Epidermal melanocyte (primary cell): Measurements from ENCODE around the gene CRB1.

Experiments used
- DNase-seq: peaks from one replicate; pipeline ENCODE4 v3.0.0; 2011; ENCODE audit warnings: low spot score; ENCODE audit not compliant: insufficient read length

The CRB1 gene

DNA sequence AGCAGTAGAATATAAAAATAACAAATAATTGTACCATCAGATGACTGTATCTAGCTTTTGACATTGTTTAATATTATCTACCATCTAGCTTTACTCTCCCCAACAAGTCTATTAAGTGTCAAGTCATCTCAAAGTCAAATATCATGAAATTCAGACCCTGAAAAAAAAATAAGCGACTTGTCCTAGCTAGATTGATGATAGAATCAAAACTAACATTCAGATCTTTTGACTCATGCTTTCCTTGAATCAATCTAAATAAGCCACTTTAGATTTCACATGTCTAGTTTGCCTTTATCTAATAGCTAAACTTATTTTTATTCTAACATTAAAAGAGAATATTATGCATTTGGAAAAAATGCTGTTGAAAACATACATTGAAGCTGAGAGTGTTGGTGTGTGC lies 35.4 kb downstream of the CRB1 start:
- no peak for DNase-seq

DNA sequence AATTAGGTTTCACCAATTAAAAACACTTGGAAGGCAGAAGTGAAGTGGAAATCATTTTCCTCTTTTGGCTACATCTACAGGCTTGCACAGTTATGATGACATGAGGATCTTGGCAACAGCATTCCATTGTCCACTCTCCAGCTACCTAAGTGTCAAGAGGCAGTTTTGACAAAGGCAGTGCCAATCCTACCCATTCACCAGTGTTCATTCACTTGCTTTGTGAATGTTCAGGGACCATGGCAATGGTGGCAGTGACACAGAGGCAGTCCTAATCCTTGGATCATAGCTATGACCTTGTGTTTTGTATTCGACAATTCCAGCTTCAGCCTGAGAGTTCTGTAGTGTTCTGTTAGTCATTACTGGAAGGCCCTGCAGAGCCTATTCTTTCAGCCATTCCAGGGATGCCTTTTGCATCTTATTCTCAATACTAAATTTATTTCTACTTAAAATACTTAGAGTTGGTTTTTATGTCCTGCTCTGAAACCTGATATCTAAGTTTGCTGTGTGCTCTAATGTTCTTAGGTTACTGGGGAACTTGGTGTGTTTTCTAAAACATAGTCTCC lies 36.7 kb downstream of the CRB1 start:
- DNase-seq = no peak

DNA sequence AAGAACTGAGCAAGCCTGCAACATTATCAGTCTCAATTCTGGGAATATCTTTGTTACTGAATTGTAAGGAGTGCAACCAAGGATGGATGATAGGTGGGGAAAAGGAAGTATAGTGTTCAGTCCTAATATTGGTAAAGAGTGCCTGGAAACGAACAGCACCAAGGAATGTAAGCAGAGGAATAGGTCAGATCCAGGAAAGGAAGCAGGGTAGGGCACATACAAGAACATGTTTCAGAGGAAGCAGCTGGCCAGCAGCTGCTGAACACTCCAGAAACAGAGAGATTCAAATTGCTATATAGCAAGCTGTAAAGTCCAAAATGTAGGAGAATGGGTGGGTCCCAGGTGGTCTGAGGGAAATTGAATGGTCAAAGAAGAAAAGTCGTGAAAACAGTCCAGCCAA lies 37.9 kb downstream of the CRB1 start:
- no peak for DNase-seq

DNA sequence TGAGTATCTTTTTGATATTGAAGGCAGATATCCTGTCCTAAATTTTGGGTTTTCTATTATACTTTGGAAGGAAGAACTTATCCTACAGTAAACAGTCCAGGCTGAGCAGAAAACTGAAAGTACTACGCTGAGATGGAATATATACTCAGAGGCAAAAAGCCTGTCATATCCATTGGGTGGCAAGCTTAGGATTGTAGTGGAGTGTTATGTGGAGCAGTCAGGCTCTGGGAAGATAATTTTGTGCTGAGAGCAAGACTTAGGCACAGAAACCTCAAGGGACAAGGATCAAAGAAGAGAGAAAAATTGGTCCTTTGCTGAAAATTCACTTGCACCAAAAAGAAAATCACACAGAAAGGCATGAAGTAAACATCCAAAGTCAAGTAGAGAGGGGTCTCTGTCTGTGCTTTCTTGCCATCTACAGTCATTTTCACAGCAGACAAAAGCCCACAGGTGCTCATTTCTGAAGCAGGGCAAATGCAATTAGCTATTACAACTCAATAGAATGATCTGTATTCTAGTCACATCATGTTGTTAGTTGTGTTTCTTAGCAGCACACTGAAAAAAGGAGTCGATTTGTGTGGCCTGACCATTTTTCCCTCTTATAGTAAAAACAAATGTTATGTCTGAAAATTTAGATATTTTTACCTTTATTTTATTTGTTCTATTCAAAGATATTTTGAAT lies 38.5 kb downstream of the CRB1 start:
- DNase-seq = no peak

DNA sequence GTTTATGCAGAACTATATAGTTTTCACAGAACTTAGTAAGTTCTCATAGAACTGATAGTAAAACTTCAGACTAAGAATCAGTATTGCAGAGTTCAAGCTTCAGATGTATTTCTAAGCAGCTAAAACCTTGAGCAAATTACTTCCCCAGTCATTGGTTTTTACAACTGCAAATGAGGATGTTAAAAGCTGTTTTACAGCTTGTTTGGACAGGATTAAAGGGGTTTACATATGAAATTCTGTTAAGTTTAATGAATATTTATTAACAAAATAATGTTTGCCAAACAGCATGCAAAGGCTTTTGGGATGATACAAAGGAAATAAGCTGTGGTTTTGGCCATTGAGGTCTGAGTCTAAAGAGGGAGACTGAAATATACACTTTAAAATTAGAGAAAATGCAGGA lies 39.1 kb downstream of the CRB1 start:
- no peak for DNase-seq

DNA sequence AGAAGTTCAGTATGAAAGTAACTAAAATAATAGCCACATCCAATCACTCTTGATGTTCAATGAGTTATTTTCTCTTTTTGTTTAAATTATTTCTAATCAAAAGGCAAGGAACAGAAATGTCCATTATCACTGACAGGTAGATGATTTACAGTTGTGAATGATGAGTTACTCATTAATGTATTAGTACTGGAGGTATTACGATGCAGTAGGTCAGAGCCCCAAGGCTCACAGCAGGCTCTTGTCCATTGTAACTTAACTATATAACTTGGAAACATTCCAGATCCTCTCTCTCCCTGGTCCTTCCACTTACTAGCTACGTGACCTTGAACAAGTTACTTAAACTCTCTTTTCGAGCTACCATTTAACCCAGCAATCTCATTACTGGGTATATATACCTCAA lies 39.5 kb downstream of the CRB1 start:
- DNase-seq = no peak

DNA sequence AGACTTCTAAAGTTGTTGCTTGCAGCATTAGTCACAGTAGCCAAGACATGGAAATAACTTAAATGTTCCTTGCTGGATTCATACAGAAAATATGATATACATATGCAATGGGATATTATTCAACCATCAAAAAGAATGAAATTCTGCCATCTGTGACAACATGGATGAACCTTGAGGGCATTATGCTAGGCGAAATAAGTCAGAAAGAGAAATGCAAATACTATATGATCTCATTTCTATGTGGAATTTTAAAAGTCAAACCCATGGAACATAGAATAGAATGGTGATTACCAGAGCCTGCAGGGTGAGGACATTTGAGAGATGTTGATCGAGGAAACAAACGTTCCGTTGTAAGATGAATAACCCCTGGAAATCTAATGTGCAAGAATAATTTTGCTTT lies 43.0 kb downstream of the CRB1 start:
- no peak for DNase-seq

DNA sequence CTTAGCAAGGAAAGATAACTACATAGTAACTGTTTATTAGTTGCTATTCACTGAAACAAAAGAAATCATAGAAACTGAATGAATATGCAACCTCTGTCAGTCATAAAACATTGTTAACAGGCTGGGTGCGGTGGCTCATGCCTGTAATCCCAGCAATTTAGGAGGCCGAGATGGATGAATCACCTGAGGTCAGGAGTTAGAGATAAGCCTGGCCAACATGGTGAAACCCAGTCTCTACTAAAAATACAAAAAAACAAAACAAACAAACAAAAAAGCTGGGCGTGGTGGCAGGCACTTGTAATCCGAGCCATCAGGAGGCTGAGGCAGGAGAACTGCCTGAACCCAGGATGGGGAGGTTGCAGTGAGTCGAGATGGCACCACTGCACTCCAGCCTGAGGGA lies 44.1 kb downstream of the CRB1 start:
- no peak for DNase-seq

DNA sequence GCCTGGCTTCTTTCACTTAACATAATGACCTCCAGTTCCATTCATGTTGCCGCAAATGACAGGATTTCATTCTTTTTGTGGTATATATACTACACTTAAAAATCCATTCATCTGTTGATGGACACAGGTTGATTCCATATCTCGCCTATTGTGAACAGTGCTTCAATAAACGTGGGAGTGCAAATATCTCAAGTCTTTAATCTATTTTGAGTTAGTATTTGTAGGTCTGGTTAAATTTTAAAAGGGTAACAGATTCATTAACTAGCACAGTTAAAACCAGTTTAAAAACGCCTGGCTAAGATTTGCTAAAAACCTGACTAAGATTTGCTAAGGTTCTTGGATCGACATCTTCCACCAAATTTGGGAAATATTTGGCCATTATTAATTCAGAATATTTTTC lies 45.7 kb downstream of the CRB1 start:
- DNase-seq = no peak

DNA sequence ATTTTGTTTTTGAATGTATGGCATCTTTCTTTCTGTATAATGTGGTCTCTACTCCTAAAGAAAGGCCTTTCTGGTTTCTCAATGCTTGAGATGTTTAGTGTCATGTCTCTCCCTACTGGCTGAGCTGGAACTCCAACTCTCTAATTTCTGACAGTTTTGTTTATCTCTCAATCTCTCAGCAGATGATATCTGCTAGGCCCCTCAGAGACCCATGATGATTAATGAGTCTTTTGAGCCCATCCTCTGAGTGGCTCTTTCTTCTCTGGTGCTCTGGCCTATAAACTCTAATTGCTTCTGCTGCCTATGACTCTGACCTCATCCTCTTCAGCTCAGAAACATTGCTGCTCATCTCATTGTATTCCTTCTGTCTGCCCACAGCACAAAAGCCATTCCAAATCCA lies 46.6 kb downstream of the CRB1 start:
- no peak for DNase-seq

DNA sequence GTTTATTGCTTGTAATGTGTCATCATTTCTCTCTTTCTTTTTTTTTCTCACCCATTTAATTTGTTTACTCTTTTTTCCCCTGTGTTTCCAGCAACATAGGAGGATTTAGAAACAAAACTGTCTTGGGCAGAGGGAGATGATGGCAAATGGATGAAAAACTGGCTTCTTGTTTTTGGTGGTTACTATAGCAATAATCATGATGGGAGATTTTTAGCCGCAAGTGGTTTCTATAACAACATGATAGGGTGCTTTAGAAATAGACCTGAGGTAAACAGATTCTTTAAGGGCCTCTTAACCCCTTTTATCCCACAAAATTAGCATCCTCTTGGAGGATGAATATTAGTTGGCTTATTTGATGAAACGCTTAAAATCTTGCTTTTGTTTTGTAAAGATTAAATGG lies 51.6 kb downstream of the CRB1 start:
- DNase-seq = no peak

DNA sequence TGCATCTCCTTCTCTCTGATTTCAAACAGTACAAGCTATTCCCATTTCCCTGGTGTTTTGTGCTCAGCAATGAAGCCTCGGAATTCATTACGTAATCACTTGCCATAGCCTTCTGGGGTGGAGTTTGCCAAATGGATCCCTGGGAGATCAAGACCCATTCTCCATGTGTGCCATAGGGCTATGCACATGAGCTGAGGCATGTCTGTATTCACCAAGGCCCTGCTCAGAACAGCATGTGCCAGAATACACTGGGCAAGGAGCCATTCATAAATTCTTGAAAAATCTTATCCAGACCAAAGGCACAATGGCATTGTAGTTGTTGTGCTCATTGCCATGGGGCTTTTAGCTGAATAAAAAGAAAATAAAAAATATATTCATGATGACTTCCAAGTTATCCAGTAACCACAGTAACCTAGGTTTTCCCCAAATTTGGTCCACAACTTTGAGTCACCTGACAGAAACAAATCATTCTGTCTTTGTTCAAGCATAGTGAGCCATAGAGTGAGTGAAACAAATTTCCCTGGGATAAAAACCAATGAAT lies 53.0 kb downstream of the CRB1 start:
- peak; percentile 22 for DNase-seq

DNA sequence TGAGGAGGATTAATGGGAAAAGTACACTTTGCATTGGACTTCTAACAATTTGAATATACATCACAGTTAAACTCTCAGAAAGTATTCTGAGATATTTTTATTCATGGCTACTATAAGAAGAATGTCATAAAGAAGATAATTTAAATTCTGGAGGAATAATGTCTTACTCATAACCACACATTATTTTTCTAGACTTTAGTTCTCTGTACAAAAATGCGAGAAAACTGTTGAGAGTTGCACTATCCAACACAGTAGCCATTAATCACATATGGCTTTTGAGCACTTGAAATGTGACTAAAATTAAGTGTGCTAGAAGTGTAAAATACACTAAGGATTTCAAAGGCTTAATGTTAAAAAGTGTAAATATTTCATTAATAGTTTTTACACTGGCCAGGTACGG lies 53.8 kb downstream of the CRB1 start:
- no peak for DNase-seq

DNA sequence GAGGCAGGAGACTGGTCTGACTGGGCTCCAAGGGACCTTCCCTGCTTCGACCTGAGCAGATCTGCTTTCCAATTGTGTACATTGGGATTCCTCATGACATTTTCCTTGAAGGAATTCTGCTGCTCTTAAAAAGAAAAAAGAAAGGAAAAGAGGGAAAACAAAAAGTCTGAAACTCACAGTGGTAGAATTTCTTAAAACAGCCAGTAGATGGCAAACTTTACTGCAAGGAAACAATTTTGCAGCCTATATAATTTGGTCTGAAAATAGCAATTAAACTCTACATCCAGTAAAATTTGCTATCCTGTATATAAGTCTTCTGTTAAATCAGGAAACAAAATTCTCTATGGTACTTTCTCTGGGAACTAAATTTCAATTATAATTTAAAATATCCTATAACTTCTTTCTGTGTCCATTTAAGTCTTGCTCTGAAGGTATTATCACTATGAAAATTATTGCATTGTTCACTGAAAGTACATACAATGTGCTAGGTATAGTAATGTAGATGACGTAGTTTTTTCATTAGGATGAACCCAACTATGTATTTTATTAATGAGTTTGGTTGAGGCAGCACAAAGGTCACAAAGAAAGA lies 59.8 kb downstream of the CRB1 start:
- DNase-seq = no peak

DNA sequence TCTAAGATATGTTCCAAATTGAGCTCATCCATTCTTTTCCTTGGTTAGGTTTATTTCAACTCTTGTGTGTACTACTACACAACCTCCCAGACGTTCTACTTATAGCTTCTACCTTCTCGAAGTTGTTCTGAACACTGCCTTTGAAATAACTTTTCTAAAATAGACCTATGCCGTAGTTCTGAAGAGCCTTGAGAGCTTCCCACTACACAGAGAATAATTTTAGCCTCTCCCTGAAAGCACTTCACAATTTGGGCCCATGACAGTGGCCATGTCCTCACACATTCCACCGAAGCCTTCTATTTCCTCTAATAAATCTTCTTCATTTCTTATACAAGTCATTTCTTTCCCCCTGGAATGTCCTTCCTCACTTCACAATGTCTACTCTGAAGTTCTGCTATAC lies 62.2 kb downstream of the CRB1 start:
- DNase-seq = no peak

DNA sequence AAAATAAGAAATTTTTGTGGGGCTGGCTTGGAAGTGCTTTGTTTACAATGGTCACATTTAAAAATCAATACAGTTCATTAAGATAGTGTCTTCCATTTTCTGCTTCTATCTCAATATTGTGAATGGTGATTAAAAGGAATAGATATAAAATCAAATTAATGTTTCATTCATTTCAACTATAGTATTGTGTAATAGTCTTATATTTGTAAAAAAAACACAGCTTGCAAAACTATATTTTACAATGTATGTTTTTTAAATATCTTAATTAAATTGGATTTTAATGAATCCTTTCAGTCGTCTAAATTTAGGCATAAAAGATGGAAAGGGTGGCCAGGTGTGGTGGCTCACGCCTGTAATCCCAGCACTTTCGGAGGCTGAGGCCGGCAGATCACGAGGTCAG lies 63.5 kb downstream of the CRB1 start:
- no peak for DNase-seq

DNA sequence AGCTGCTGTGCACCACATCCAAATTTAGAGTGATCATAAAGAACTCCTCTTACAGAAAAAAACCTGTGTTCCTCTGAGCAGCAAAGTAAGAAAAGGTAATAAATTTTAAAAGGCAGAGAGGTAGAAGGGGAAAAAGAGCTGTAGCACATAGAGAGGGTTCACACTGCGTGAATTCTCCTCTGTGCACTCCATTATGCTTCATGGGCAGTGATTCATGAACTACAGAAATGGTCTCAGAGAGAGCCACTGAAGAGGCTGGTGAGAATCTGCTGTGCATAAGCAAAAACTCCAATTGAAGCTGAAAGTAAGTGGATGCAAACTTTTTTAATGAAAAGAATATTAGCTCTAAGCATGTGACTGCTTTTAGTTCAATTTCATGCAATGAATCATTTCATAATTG lies 65.0 kb downstream of the CRB1 start:
- DNase-seq = no peak

DNA sequence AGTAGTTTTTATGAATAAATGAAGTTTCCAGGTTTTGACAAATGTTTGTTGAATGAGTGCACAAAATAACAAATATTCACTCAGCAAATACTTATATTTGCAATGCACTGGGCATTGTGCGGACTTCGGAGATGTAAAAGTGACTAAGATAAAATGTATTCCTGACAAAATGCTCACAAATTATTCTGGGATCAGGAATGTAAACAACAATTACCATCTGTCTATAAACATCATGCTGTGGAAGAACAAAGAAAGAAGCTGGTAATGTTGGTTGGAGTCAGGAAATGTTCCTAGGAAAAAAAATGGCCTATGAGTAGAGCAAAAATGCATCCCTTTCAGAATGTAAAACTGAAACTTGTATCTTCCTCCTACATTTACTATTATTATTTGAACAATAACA lies 68.5 kb downstream of the CRB1 start:
- no peak for DNase-seq

DNA sequence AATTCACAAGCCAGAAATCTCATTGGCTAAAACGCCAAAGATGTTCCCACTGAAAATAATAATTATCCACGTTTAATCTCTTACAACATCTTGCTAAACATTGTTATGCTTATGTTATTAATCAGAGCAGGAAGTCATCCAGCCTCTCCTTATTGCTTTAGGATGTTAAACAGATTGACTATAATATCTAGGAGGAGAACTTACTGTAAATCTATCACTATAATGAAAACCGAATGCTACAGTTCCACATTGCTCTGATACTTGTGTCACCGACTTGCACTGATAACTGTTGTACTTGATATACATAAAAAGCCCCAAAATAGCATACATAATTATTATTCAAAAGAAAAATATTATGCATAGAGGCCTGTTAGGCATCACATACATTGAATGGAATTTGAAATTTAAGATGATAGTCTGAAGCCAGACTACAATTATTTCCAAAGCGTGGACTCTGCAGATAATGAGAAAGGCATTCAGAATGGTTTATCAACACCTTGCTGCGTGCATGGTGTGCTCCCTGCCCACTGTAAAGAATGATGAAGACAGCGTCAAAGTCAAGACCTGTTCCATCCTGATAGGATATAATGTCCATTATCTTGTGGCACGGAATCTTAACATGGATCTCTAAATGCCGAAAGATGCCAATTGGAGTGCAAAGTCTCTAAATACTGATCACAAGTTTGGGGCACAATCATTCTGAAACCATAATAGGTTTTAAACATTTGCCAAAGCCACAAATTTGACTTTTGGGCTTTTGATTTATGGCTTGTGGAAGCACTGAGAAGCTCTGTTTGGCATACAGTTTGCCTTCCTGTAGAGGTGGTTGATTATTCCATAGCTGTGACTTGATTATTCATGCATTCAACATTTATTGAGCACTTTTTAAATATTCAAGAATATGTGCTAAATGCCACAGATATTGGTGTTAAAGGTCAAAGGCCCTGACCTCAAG lies 71.3 kb downstream of the CRB1 start:
- no peak for DNase-seq

DNA sequence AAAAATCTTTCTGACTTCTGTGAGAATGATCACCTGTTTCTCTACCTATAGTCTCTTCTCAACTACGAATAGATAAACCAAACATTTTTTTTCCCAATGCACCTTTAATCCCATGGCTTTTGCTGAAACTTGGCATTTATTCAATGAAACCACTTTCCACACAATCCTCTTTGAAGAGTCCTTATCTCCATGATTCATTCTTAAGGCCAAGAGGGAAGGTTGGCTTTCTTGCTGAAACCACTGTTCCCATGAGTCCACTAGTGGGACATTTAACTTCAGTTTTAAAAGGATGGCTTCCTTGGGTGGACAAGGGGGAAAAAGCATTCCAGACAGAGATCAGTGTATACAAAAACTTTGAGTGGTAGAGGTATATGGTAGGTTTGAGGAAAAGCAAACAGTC lies 73.6 kb downstream of the CRB1 start:
- DNase-seq = no peak

DNA sequence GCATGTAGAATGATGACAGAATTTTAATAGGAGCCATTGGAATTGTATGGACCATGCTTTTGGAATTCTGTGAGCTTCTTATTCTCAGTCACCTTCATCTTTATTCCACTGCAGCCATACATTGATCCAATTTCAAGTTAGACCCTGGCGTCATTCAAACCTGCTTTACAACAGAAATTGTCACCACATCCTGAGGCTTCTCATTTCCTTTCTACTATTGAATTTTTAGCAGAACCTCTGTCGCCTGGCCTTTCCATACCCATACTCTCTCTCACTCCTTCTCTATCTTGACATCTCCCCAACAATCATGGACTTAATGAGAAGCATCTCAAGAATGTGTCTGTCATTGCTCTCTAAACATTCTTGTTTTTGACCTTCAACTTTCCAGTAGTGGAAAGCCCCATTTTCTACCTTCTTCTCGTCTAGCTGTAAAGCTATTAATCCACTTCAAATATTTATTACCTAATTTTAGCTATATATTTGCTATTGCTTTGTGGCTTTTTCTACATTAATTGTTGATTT lies 74.1 kb downstream of the CRB1 start:
- DNase-seq = no peak

DNA sequence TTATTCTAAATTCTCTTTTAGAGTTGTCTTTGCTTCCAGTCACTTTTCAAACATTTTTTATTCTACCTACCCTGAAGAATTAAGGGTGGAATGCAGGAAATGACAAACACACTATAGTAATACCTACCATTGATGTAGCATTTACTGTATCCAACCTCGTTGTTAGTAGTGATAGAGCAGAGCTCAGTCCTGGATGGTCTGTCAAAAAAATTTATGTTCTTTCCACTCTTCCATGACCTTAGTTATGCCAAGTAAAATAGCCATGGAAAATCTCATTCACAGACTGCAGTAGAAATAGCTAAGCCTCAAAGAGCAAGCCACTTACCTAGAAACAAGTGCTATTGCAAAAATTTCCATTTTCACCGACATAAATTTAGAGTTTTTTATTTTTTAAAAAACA lies 74.6 kb downstream of the CRB1 start:
- no peak for DNase-seq
